HG03135 (cell line): ENCODE results near the gene CCR5AS.
"Not testable (repeated sequence)": the region's sequence is repeated elsewhere in the genome, so short reads cannot be mapped to it uniquely, and the experiment has no call there.

Experiments used
- ATAC-seq: cut with Tn5 transposase; IDR thresholded peaks from one replicate; pipeline ENCODE4 v1.9.1; 2021; ENCODE audit warnings: mild to moderate bottlenecking, moderate library complexity; ENCODE audit not compliant: unreplicated experiment

The CCR5AS gene

DNA sequence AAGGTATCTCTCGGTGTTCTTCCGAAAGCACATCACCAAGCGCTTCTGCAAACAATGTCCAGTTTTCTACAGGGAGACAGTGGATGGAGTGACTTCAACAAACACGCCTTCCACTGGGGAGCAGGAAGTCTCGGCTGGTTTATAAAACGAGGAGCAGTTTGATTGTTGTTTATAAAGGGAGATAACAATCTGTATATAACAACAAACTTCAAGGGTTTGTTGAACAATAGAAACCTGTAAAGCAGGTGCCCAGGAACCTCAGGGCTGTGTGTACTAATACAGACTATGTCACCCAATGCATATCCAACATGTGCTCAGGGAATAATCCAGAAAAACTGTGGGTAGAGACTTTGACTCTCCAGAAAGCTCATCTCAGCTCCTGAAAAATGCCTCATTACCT, 48.4 kb downstream of the CCR5AS start:
- ATAC-seq = no peak

- no peak for ATAC-seq
Measured at GRCh38 chr3:46356909-46357308, 50.0 kb downstream of the CCR5AS start.

DNA sequence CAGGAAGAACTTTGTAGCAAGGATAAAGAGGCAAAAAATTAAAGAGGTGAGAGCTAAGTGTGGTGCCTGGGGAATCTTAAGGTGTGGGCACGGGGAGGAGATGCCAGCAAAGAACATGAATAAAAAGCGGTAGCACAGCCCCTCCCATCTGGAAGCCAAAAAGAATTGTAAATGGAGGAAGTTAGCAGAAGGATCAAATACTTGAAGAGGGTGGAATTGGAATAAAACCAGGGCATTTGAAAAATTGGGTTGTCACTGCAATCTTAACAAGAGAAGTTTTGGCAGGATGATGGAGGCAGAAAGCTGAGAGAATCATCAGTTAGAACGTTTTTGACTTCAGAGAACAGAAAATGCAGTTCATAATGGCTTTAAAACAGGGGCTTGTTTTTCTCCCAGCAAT, 50.6 kb downstream of the CCR5AS start:
- ATAC-seq = no peak

- no peak for ATAC-seq
Measured at GRCh38 chr3:46354984-46355383, 51.9 kb downstream of the CCR5AS start.

GRCh38 chr3:46354478-46354877, 52.4 kb downstream of the CCR5AS start:
- ATAC-seq = no peak

DNA sequence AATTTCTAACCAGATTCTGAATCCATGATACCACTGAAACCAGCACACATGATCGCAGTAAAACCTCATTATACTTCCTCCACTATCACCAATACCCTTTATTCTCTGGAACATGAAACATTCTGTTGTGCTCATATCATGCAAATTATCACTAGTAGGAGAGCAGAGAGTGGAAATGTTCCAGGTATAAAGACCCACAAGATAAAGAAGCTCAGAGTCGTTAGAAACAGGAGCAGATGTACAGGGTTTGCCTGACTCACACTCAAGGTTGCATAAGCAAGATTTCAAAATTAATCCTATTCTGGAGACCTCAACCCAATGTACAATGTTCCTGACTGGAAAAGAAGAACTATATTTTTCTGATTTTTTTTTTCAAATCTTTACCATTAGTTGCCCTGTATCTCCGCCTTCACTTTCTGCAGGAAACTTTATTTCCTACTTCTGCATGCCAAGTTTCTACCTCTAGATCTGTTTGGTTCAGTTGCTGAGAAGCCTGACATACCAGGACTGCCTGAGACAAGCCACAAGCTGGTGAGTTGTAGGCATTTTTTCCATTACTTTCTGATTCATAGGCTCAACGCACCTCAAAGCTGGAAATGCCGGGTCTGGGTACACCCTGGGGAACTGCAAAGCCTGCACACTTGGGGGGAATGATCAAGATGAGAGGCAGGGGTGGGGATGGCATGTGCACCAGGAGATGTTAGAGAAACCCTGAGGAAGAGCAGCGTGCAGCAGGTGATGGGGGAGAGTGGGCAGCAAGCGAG, 53.0 kb downstream of the CCR5AS start, which contains the start of gene CCR2:
Gene CCR2, plus strand, starts transcription at position 465 of the 764 bp plus-strand sequence. CDS start 3,417 bp downstream, outside the sequence.
- ATAC-seq = no peak

DNA sequence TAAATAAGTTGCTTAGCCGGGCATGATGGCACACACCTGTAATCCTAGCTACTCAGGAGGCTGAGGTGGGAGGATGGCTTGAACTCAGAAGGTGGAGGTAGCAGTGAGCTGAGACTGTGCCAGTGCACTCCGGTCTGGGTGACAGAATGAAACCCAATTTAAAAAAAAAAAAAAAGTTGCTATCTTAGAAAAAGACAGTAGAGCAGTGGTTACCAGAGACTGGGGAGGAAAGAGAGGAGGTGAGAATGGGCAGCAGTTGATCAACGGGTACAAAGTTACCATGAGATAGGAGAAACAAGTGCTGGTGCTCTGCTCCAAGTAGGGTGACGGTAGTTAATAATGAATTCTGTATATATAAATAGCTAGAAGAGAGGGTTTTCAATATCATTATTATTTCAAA, 53.8 kb downstream of the CCR5AS start:
- no peak for ATAC-seq

DNA sequence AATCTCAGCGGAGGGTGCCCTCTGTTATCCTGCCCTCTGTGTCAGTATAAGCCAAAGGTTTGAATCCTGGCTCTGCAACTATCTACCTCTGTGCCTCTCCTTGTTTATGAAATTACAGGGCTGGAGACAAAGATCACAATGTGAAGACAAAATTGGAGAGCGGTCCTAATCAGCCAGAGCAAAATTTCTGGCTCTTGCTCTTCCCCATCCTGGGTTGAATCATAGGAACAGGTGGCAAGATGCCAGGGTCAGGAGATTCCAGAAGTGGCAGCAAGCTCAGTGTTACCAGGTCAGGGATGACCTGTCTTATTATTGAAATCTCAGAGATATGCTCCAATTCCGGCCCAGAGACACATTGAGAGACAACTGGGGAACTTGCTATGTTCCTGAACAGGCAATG, 55.2 kb downstream of the CCR5AS start:
- no peak for ATAC-seq

GRCh38 chr3:46350262-46350565, 56.7 kb downstream of the CCR5AS start:
- ATAC-seq = no peak

DNA sequence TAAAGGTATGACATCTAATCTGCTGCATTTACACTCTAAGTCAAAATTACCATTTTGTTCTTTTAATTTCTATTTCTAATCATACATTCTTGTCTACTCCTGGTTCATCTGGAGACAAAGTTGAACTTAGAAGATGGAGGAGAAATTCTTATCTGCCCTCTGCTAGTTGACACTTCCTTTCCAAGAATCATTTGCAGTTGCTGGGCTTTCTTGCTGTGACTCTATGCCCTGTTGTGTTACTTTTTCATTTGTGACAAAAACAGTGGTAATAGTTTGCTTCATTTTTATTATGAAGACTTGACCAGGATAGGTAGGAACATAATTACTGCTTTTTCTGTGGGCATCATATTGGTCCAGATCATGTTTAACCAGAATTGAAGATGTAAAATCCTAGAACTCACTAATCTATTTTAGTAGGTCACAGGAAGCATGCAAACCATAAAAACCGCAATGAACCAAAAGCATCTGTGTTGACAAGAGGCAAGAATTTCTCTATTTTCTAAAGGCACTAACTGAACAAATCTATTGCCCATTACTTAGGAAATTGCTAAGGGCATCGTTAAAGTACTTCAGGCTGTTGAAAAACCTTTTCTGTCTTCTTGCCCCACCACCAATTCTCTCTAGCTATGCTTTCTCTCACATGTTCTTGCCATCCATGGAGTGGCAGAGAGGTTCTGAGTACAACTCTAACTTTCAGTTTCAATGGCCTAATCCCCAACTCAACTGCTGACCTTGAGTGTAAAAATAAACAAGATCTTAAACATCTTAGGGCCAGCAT, 57.2 kb downstream of the CCR5AS start:
- no peak for ATAC-seq

GRCh38 chr3:46348823-46349482, 57.9 kb downstream of the CCR5AS start:
- no peak for ATAC-seq

DNA sequence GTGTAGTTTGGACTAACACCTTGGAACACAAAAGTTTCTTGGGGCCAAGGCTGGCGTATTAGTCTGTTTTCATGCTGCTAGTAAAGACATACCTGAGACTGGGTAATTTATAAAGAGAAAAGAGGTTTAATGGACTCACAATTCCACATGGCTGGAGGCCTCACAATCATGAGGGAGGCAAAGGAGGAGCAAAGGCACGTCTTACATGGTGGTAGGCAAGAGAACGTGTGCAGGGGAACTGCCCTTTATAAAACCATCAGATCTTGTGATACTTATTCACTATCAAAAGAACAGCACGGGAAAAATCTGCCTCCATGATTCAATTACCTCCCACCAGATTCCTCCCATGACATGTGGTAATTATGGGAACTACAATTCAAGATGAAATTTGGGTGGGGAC, 62.4 kb downstream of the CCR5AS start:
- no peak for ATAC-seq

DNA sequence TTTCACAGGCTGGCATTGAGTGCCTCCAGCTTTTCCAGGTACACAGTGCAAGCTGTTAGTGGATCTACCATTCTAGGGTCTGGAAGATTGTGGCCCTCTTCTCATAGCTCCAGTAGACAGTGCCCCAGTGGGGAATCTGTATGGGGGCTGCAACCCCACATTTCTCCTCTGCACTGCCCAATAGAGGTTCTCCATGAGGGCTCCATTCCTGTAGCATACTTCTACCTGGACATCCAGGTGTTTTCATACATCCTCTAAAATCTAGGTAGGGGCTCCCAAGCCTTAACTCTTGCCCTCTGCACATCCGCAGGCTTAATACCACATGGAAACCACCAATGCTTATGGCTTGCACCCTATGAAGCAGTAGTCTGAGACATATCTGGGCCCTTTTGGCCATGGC, 68.0 kb downstream of the CCR5AS start:
- no peak for ATAC-seq

GRCh38 chr3:46337911-46338310, 69.0 kb downstream of the CCR5AS start:
- ATAC-seq = no peak

GRCh38 chr3:46335541-46335940, 71.3 kb downstream of the CCR5AS start:
- ATAC-seq = no peak

DNA sequence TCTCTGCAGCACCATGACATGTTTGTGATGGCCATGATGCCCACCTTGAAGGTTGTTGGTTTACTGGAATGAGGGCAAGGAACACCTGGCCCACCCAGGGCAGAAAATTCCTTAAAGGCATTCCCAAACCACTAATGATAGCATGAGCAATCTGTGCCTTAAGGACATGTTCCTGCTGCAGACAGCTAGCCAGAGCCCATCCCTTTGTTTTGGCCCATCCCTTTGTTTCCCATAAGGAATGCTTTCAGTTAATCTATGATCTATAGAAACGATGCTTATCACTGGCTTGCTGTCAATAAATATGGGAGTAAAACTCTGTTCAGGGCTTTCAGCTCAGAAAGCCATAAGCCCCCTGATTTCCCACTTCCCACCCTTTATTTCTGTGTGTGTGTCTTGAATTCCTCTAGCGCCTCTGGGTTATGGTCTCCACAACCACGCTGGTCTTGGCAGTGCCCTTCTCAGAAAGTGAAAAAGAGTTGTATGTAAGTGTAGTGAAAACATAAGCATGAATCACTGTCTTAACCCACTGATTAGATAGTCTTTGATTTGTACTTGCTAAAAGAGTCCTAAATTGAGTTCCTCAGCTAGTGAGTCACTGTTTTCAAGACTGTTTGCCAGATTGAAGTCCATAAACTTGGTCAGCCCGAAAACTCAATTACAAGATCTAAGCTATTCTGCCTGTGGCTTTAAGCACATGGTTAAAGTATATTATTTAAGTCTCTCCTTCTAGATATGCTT, 72.0 kb downstream of the CCR5AS start:
- no peak for ATAC-seq

- ATAC-seq = not testable (repeated sequence)
Measured at GRCh38 chr3:46330676-46331075, 76.2 kb downstream of the CCR5AS start.

DNA sequence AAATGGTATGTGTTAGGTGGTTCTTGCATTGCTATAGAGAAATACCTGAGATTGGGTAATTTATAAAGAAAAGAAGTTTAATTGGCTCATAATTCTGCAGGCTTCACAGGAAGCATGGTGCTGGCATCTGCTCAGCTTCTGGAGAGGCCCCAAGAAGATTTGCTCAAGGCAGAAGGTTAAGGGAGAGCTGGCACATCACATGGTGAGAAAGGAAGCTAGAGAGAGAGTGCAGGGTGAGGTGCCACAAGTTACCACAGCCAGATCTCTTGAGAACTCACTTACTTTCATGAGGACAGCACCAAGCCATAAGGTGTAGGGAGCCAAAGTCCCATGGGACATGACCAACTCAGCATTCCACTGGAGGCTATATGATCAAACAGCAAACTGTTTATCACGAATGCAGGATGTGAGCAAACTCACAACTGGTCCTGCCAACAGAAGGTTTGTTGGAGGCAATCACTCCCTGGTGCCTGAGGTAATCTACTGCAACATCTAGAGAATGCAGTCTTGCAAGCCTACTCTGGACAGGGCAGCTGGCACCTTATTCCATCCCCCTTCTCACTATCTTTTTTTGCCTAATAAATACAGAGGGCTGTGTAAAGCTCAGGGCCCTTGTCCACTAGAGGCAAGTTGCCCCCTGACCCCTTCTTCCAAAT, 81.1 kb downstream of the CCR5AS start:
- no peak for ATAC-seq

- no peak for ATAC-seq
Measured at GRCh38 chr3:46324036-46324435, 82.8 kb downstream of the CCR5AS start.

DNA sequence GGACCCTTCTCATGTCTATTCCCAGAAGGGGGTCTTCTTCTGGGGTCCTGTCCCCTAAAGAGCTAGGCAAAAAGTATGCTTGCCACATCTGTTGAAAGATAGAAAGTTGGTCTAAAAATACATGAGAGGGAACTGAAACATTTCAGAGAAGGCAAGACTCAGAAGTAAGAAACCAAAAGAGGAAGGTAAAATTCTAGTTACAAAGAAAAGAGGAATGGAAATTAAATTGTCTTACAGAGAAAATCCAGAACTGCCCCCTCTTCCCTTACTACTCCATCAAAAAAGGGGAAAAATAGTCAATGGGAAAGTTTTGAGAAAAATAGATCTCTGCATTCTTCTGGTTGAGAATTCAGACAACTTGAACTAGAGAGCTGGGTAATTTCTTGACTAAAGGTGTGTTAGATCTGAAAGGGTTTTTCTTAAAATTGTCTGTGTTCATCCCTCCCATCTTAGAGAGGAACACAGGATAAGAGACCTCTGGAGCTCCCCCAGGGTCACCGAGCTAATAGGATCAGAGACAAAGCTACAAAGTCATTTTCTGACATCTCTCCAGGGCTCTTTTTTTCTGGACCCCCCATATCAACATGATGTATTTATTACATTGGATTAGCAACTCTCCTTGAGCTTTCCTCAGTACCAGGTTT, 85.3 kb downstream of the CCR5AS start:
- ATAC-seq = no peak
